Stromal cell of bone marrow (primary cell): ENCODE data around the gene CPT1B.
A peak's percentile ranks its signal among the peaks of the same experiment; 100 is the strongest.

Experiments
- DNase-seq: peaks from one replicate; pipeline ENCODE4 v3.0.0-alpha.2; 2012; ENCODE audit warnings: low read depth

CPT1B gene

DNA sequence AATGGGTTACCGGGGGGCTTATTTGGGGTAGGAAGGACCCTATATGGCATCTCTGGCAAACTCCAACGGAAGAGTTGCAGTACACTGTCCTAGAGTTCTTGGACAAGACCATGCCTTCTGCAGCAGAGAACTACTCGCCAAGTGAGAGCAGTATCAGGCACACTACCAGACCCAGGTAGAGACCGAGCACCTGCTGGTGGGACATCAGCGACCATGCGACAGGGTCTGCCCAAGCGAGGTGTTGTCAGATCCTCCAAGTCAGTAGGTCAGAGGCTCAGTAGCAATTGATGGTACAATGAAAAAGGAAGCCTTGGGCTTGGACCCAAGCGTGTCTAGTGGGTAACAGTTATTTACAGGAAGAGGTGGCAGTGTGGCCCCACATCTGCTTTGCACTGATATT, 7.6 kb upstream of the CPT1B start:
- DNase-seq = no peak

DNA sequence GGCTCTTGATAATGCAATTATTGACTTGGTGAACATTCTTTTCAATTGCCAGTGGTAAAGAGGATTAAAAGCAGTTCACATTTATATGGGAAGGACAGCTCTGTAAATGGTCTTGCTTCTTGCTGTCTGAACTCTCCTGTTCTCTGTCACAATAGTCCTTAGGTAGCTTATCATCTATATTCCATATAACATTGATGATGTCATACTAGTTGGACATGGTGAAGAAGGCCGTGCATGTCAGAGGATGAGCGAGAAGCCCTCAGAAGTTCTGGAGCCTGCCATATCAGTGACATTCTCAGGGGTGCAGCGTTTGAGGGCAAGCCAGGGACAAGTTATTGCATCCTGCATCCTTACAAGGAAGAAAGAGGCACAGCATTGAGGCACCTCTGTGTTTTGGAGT, 7.0 kb upstream of the CPT1B start:
- DNase-seq = no peak

DNA sequence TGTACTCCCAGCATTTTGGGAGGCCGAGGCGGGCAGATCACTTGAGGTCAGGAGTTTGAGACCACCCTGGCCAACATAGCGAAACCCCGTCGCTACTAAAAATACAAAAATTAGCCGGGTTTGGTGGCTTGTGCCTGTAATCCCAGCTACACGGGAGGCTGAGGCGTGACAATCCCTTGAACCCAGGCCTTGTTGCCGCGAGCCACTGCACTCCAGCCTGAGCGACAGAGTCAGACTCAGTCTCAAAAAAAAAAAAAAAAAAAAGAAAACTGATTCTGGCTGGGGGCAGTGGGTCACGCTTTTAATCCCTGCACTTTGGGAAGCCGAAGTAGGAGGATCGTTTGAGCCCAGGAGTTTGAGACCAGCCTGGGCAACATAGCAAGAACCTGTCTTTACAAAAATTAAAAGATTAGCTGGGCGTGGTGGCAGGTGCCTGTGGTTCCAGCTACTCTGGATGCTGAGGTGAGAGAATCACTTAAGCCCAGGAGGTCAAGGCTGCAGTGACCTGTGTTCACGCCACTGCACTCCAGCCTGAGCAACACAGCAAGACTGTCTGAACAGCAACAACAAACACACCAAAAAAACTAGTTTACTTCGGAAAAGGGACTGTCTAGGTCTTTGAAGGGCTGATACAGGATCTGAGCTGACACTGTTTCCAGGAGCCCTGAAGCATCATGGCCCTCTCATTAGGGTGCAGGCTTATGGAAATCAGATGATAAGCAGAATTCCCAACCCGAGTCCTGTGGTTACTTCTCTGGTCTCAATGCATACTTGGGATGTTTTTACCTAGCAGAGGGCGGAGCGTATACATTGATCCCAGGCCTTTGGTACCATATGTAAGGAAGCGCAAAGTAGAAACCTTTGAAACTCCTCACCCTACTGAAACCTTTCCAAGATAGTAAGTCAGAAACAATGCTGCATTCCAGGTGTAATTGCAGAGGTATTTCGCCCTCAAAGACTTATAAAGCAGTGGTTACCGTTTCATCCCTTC, 6.2 kb upstream of the CPT1B start:
- DNase-seq = no peak

DNA sequence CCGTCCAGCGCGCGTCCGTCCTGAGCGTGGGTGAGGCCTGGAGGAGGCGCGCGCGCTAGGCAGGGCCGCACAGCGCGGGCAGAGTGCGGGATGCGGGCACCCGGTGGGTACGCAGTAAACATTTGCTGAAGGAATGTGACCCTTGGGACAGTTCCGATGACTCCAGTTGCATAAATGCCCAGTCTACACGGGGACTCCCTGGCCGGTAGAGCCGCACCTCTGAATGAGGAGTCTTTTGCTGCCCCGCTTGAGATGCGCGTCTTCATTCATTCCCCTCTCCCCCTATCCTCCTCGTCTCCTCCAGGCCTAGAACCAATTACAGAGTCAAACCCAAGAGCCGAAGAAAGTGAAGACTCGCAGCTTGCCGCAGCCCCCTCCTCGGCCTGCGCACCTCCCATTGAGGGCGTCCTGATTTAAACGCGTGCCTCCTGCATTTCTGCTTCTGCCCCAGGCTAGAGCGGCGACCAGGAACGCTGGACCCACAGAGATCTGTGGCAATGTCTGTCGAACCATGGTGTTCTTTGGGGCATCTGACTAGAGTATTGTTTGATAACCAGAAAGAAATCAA, 5.2 kb upstream of the CPT1B start:
- no peak for DNase-seq

DNA sequence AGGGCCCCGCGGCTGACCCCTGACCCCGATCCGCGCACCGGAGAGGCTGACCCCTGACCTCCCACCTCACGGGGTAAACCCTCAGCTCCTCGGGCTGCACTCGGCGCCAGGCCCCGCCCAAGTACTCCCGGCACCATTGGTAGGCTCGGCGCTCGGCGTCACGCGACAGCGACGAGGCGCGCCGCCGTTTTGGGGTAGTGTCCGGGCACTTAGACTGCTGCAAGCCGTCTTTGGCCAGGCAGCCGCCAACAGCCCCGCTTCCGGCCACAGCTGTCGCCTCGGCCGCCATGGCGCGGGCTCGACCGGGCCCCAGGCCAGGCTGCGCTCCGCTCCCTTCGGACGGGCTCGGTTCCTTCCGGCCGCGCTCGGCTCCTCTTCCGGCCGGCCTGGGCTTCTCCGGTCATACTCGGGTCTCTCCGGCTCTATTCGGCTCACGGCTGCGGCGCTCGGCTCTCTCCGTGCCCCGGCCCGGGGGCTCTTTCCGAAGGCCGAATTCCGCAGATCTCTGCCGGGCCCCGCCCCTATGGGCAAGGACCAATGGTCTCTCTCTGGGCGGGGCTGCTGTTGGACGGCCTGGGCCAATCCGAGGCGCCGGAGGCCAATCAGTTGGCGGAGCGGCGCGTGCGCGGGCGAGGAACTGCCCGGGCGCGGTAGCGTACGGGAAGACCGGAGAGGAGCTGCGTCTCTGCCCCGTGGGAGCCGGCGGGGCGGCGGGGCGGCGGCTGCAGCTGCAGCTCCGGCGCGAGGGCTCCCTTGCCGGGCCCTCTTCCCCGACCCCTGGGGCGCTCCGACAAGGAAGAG, 4.5 kb upstream of the CPT1B start, which contains the start of gene CHKB:
CHKB (minus strand) TSS at position 357 of the 801 bp plus-strand sequence; CDS start at position 289, 68 bp downstream.
- DNase-seq = peak; percentile 97

DNA sequence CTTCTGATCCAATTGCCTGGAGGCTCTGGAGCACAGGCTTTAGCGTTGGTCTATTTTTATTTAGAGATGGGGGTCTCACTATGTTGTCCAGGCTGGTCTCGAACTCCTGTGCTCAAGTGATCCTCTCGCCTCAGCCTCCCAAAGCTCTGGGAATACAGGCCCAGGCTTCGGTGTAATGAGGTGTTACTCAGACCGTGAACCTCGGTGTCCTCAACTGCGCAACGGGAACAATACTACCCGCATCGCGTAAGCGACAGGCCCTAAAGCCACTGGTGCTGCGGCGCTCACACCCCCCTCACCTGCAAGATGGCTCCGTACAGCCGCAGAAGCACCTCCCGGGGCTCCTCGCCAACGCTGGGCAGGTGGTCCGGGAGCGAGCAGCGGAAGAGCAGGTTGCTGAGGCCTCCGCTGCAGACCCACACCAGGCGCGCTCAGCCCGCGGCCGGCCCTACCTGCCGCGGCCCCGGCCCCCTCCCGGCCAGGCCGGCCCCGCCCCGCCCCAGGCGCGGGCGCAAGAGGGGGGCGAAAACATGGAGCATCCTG, 3.8 kb upstream of the CPT1B start:
- no peak for DNase-seq

DNA sequence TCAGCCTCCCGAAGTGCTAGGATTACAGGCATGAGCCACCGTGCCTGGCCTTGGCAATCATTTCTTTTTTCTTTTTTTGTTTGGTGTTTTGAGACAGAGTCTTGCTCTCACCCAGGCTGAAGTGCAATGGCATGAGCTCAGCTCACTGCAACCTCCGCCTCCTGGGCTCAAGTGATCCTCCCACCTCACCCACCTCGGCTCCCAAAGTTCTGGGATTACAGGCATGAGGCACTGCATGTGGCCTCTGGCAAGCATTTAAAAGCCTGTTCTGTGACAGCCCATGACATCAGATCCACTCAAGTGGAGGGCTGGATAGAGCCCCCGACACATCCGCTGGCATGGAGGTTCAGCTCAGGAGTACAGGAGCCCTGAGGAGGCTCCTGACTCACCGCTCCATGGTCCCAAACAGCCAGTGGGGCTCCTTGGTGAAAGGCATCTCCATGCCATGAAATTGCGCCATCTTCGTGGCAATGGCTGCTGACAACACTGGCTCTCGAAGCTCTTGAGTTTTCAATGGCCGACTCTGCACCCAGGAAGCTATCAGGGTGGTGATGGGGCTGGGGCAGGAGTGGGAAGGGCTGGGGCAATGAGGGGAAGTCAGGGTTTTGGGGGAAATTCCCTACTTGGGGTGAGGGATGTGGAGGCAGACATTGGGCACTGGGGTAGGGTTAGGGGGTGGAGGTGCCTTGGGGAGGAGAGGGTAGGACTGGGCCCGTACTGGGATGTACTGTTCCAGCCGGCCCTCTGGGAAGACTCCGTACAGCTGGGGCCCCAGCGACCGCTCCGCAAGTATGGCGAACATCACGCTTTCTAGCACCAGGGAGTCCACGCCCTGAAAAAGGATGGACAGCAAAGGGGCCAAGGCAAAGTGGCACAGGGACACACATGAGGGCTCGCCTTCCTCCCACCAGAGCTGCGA, 3.1 kb upstream of the CPT1B start:
- DNase-seq = no peak

DNA sequence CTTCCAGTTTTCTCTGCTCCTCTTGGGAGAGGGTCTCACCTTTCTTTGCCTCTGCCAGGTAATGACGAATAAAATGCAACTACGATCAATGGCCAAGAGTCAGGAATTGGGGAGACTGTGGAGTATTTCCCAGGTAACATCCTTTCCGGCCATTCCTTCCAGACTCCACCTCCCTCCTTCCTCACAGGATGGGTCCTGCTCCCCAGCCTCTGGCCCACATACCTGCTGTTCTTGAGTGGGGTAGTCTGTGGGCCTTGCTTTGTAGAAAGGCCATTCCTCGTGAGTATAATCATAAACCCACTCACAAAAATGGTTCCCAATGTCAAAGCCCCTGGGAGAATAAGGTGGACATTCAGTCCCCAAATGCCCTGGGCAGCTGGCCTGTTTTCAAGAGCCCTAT, 1.5 kb upstream of the CPT1B start:
- no peak for DNase-seq

DNA sequence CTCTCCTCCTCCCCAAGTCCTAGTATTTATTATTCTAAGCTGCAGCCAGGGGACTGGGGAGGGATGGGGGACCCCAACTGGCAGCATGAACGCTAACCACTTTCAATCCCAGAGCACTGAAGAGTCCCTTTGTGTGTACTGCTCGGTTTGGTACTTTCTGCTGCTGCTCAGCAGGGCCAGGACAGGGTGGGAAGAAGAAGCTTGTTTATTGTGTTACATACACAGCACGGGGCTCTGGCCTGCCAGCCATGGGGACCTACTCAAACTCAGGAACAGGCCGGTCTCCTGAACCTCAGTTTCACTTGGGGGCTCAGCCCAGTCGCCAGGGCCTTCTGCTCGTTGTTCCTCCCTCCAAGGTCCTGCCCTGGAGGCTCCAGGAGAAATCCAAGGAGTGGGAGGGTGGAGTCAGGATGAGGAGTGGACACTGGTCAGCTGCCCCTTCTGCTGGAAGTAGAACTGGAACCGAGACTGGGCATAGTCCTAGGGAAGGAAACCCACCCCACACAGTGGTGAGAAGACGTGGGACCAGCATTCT, 616 bp upstream of the CPT1B start:
- no peak for DNase-seq

DNA sequence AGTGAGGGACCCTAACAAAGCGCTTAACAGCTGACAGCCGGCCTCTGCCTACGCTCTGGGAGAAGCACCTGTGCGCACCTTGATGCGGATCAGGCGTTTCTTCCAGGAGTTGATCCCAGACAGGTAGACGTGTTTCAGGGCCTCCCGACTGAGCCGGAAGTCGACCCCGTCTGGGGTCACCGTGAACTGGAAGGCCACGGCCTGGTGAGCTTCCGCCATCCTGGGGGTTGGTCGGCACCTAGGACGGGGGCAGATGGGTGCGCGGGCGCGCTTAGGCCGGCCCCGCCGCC, 585 bp downstream of the CPT1B start:
- DNase-seq = no peak

DNA sequence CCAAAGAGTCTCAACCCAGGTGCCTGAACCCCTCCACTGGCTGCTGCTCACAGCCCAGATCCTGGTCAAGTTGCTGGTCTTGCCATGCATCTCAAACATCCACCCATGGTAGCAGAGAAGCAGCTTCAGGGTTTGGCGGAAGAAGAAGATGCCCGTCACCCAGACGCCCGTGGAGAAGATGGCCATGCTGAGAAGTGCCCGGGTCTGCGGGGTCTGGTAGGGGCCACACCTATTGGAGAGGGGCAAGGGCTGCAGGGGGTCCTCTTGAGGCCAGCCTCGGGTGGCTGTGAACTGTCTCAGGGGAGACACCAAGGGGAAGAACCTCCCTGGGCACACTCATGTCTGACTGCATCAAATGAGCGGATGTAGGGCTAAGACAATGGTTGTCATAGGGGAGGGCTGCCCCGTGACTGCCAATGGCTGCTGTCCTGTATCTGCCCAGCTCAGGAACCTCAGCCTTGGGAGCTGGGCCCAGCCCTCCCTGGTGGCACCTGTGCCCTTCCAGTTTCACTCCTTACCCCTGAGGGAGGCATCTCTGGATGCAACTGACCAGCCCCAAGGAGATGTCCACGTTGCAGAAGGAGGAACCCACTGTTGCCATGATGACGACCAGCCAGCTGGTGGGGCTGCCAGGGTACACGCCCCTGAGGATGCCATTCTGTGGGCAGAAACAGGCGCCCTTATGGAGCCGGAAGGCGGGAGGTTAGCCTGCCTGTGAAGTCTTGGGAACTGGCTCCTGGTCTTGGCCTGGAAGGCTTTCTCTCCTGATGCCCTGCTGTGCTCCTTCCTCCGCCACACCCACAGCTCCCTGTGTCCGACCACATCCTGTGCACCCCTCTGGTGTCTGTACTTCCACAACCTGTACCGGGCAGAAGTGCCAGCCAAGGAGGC, 1.2 kb downstream of the CPT1B start:
- no peak for DNase-seq

DNA sequence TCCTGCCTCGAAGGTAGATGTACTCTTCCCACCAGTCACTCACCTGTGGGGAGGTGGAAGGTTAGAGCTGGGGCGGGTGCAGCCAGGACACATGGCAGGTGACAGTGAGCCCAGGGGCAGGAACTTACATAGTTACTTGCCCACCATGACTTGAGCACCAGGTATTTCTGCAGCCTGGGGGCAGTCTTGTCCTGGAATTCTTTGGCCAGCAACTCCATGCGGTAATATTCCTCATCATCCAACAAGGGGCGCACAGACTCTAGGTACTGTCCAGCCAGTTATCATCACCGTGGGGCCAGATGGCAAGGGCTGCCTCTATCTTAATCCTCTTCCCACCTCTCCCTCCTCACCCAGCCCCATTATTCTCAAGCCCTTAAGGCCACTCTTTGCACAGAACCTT, 2.2 kb downstream of the CPT1B start:
- no peak for DNase-seq

DNA sequence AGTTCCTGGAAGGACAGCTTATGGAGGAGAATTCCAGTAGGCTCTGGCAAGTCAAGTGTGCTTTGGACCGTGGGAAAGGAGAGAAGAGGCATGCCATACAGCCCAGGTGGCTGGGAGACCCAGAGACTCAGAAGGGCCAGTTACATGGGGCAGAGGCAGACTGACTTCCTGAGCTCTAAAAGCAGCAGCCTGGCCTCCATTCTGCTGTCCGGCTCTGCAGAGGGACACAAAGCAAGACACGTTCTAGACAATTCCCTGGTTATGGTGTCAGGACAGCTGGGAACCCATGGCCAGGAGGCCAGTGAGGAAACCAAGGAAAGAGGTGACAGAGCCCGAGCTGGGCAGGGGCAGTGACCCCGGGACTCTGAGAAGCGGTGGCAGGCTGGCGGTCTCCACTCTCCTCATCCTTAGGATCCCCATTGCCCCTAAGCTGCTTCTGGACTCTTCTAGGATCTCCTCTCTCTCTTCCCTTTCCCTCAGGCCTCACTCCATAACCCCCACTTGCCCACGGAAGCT, 2.7 kb downstream of the CPT1B start:
- no peak for DNase-seq

DNA sequence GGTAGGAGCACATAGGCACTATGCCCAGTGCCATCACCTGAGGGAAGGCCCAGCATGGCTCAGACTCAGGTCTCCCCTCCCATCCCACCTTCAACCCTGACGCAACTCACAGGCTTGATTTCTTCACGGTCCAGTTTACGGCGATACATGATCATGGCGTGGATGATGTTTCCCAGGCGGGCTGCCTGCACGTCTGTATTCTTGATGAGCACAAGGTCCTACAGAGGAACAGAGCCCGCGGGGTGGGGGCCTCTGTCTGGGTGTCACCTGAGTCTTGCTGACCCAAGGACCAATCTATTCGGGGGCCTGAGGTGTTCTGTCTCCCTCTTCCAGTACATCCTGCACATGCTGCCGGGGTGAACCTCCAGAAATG, 3.9 kb downstream of the CPT1B start:
- DNase-seq = no peak

DNA sequence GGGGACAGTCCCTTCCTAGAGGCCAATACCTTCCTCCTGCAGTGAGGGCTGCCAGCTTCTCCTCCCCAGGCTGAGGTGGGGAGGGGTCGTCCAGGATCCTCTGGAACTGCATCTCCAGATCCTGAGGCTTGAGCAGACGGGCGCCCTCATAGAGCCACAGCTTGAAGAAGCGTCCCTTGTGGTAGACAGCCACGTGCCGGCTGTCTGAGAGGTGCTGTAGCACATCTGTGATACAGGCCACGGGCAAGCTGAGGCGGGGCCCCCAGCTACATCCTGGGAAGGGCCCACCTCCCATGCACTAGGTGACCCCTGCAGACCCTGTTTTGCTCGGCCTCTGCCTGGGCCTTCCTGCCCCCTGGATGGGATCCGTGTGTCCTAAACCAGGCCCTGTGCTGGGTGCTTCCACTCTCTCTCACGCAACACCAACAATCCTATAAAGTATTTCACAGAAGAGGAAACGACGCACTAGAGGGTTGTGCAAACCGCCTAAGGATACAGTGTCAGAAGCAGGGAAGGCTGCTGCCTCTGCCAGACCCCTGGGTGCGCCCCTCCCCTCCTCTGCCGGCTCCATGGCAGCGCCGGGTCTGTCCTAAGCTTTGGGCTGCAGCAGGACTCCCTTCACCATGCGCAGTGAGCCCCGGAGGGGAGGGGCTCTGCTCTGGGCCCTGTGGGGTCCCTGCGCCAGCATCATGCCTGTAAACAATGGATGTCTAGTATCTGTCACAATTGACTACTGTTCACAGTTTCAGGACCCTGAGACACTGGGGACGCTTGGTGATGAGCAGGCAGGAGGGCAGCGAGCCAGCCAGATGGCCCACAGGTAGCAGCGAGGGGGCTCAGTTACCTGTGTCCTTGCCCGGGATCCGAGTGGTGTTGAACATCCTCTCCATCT, 4.5 kb downstream of the CPT1B start:
- DNase-seq = no peak

DNA sequence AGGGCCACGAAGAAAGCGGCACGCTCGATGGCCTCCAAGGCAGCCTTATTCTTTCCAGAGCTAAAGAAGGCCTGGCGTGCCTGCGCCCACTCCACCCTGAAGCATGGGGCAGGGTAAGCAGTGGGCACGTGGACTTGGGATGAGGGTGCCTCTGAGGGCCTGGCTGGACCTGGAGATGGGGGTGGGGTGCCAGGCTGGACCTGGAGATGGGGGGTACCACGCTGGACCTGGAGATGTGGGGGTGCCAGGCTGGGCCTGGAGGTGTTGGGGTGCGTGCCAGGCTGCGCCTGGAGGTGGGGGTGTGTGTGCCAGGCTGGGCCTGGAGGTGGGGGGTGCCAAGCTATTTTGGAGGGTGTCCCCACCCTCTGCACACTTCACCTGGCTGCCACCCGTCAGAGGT, 5.3 kb downstream of the CPT1B start:
- DNase-seq = no peak

DNA sequence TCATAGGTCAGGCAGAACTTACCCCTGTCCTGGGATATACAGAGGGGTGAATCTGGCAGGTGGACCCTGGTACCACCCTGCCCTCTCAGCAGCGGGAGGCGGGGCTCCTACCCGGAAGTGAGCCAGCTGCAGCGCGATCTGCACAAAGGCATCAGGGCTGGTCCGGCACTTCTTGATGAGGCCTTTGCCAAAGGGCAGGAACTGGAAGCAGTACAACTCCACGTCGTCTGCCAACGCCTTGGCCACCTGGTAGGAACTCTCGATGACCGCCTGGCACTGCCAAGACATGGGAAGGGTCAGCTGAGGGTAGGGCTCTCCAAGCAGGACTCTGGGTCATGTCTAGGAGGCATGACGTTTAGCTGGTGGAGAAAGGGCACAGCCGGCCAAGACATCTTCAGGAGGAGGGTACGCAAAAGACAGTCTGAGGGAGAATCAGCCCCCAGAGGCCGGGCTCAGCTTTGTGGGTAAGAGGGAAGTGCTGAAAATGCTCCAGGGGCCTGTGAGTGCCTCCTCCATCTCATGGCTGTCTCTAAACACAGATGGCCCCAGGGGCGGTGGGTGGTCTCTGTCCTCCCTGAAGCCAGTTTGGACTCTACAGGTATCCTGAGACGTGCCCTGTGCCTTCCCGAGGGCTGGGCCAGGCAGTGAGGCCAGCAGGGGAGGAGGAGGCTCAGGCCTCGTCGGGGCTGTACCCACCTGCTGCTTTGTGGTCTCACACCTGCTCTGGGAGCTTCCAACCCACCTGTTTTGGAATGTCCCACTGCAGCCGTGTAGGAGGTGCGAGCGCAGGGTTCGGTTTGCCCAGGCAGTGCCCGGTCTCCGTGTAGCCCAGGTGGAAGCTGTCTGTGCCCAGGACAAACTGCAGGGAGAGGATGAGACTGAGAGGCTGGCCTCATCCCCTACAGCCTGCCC, 6.7 kb downstream of the CPT1B start:
- no peak for DNase-seq

DNA sequence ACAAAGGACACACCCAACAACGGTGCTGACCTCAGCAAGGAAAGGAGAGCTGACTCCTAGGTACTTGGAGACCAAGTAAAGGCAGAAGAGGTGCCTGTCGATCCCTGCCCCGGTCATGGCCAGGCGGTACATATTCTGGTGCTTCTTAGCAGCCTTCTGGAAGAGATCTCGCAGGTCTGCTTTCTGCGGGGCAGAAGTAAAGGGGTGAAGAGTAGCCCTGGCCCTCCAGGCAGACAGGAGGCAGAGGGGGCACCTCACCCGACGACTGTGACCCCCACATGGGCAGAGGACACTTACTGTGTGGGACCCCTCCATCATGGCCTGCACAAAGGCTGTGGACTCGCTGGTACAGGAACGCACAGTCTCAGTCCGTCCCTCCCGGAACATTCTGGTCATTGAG, 7.4 kb downstream of the CPT1B start:
- DNase-seq = no peak
